Stimulated activated CD4-positive, alpha-beta T cell treated with anti-CD3 and anti-CD28 coated beads, TNF-alpha, amount 100 ng/mL, for 1 hour (primary cell): ENCODE data around the gene MED12L.
A peak's percentile ranks its signal among the peaks of the same experiment; 100 is the strongest.

Experiments
- DNase-seq, 3 donors: peaks; one replicate each; pipeline ENCODE4 v3.0.0-alpha.2; 2020; ENCODE audit warnings: low read depth in 3 of 3, low spot score in 1 of 3

Gene MED12L

DNA sequence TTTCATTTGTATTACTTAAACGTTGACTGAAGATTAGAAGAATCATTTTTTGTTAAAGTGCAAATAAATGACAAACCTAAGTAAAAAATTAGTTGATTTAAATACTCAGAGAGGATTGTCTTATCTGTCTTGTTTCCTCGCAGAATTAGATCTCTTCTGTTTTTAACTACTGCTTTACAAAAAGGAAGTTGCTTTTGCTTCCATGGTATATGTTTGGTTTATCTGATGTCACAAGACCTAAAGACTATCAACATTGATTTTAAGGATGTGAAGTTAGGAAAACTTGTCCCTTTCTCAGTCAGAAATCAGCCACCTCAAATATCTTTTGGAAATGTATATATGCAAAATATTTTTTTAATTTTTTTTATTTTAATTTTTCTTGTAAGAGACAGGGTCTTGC, 88.9 kb downstream of the MED12L start:
- DNase-seq, result no peak

DNA sequence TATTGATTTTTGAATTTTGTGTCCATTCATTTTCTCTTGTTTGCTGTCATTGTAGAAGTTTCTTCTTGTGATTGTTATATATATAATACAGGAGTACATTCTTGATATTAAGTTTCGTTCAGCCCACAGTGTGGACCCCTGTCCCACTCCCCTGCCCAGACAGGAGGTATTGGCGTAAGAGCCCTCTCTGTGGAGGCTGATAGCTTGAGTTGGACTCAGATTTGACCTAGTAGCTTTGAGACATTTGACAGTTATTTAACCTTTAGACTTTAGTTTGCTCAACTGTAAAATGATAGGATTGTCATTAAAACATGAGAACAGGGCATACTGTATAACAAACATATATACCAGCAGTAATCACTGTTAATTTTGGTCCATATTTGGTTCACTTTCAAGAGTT, 90.5 kb downstream of the MED12L start:
- DNase-seq, result no peak

DNA sequence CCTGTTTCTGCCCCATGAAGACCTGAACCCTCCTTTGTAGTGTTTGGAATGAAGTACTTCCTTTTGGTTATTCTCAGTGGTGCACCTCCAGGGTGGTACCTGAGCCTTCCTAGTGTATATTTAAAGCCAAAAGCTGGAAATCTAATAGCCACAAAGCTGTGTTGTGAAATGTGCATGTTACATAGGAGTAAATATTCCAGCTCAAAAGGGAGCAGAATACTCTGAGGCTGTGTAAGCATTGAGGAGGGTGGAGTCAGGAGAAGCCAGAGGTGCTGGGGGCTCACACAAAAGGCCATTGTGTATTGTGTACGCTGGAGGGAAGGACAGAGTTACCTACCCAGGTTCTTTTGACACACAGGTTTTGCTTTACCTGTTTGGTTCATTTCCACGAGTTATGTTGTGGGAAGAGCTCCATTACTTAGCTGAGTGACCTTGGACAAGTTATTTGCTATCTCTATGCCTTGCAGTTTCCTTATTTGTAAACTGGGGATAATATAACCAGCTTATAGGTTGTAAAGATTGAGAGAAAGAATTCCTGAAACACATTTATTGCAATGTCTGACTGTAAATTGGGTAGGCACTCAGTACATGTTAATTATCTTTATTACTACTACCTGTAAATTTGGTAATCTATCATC, 92.9 kb downstream of the MED12L start:
- DNase-seq, result no peak

DNA sequence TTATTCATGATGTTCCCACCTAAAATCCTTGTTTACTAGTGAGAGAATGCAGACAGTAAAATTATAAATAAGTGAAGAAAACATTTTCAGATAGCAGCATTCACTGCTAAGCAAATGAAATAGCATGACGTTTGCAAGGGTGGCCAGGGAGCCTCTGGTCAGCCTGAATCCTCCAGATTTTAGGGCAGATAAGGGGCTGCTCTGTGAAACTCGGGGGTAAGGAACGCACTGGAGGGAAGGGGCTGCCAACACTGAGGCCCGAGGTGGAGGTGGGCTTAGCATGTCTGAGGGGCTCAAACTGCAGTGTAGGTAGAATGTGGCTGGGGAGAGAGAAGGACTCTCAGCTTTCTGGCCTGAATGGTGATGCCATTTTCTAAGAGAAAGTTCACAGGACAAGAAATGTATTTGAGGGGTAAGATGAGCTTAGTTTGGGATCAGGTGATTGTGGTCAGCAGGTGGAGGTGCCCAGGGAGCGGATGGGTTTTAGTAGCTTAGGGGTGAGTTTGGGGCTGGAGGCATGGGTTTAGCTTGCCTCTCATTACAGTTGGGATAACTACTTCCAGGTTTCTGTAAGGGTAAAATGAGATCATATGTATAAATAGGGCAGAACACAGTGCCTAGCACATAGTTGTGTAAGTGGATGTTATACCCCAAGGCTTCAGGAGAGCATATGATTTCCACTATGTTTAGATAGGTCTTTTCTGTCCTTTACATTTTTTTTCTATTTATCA, 97.0 kb downstream of the MED12L start:
- DNase-seq, result no peak

DNA sequence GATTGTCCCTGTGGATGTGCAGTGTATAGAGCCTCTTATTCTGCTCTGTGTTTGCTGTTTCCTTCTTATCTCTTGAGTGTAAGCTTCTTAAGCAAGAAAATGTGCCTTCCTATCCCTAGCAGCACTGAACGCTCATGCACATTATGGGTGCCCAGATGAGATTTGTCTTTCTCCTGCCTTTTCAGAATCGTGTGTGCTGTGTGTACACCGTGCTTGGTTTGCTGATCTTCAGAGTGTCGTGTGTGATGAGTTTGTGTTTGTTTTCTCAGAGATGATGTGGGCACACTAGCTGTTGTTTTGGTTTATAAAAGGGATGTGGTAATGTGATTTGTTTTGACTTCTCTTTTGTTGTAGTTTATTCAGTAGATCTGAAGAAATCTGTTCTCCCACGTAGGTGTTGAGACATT, 97.8 kb downstream of the MED12L start:
- DNase-seq, result no peak

DNA sequence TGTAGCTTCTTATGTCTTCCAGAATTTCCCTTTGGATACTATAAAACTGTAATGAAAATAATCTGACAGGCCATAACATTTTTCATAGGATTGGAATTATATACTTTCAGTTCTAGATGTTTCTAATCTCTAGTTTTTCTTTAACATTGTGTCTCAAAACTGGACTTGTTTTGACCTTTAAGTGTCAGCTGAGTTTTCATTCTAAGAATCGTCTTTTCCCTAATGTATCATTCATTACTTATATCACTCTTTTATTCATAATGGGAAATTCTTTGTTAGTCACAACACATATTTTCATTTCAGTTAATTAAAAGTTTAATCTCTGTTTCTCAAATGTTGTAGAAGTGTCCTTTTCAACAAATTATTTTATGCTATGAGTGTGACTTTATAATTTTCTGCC, 105.6 kb downstream of the MED12L start:
- DNase-seq, result no peak

DNA sequence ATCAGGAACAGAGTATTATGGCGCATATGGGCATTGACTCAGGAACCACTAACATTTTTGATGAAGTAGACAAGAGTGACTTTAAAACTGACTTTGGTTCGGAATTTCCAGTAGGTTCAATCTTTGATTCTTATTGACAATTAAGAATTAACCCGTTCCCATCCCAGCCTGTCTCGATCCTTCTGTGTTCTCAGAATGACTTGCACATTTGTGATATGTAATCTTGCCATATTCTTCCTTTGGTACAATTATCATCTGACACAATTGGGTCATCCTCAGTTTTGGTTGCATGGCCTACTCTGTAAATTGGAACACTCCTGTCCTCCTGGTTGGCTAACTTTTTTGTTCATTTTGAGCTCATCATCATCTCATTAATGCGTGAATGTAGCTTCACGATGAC, 107.1 kb downstream of the MED12L start:
- no peak for DNase-seq

DNA sequence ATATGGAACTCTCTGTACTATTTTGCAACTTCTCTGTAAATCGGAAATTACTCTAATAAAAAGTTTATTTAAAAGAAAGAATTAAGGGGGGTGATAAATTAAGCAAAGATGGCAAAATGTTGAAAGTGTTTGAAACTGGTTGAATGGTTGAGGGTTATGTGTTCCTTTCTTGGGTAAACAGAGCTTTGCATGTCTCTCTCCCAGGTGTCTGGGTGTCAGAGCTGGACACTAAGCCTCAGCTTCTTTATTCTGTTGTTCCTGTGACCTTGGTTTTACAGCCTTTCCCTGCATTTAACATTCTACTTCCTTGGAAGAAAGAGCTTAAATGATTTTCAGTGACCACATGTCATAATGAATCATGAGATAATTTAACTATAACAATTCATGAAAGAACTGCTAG, 110.4 kb downstream of the MED12L start:
- no peak for DNase-seq

DNA sequence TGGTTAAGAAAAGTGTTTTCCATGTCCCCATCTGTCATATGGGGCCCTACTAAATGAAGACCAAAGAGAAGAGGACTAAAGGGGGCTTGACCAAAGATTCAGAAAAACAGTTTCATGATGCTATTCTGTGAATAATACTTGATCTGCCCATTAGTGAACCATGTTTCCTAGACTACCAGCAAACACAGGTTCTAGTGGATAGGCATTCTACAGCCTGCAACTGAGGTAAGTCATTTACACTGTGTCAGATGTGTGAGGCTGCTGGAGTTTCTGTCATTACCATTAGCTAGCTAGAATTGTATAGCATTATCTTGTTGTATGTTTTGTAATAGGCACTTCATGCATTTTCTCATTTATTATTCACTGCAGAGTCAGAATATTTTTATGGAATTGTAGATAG, 111.0 kb downstream of the MED12L start:
- DNase-seq, result no peak

DNA sequence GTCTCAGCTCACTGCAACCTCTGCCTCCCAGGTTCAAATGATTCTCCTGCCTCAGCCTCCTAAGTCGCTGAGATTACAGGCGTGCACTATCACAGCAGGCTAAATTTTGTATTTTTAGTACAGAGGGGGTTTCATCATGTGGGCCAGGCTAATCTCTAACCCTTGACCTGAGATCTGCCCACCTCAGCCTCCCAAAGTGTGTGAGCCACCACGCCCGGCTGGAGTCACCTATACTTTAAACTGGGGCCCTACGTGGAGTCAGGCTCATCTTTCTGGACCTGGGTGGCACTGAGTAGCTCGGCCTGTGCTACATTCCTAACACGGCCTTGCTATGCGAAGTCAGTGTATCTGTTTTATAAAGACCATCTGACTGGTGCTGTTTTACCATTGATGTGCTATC, 111.8 kb downstream of the MED12L start:
- DNase-seq, result no peak

DNA sequence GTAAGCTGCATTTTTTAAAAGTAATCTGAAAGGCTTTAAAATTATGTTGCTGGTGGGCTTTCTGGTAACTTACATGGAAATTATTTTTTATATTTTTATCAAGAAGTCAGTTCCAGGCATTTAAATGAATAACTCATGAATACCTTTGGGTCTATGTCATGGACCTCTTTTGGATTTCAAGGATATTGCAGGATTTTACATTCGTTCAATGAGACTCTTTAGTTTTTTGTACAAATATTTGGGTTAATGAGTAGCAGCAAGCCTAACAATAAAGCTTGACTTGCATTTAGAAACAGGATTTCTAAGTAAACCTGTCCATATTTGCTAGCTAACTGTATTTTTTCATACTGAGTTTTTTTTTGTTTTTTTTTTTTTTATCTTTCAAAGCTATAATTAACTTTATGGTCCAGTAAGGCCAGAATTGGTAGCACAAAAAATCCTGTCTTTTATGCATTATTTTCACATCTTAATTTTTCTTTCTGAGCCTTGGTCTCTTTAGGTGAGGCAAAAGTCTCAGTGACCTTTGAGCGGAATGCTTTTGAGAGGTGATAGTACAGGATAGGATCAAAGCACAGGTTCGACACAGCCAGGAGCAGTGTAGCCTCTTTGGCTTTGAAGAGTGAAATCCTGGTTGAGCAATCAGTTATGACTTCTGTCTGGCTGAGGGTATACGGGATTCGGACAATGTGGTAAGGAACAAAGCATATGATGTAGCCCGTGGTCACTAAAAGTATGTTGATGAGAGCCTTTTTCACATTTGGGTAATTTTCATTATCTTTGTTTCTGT, 112.7 kb downstream of the MED12L start:
- no peak for DNase-seq

DNA sequence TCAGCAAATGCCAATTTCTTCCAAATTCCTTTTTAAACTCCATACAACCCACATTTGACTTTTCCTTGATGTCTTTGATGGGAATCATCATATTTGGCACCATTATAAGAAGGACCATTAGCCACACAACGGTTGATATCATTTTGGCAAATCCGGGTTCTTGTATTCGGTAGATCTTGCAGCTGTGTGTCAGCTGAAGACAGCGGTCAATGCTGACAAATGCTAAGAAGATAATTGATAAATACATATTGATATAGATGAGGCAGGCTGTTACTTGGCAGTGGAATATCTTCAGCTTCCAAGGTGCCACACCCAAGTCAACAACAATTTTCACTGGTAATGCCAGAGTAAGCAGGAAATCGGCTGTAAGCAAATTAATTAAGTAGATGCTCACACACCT, 113.4 kb downstream of the MED12L start:
- no peak for DNase-seq

DNA sequence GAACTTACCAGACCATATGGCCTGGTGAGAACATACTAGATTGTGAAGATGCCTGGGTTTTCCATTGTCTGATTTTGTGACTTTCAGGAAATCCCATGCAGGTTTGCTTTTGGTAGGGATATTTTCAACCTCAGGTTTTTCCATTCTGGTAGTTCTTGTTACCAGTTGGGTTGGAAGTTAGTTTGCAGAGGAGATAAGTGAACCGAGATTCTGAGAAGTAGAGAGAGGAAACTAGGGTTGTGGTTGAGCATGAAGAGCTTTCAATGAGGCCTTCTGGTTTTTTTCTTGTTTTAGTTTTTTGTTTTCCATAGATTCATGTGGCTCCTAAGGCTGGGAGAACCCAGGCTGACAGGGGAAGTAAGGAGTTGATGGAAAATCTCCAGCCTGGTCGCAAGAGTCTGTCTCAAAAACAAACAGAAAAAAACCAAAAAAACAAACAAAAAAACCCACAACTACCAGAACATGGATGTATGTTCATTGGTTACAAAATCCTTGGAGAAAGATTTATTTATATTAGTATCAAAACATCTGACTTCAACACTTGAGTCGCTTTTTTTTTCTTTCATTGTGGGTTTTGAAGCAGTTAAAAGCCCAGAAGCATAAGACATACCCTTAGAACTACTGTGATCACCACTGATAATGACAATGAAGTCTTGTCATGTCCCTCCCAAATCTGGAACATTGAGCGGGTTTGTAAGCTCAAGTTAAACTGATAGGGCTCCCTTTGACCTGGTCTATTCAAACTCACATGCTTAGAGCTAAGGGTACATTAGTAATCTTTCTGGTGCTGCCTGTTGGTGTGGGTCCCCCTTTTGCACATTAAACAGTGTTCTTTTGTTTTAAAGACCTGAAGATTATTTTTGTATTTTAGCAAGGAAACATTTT, 114.3 kb downstream of the MED12L start:
- no peak for DNase-seq

DNA sequence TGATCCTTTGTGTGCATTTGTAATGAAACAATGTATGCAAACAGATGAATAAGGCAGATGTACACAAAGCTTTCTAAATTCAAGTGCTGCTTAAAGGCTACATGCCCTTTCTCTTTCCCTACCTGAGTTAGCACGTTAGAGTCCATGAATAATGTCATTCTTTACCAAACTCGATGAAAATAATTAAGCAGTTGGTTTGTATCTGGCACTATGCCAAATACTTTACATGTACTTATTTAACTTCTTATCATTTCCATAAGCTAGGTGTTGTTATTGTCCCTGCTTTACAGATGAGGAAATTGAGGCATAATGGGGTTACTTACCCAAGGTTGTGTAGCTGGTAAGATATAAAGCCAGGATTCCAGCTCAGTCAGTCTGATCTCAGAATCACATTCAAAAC, 115.1 kb downstream of the MED12L start:
- no peak for DNase-seq

DNA sequence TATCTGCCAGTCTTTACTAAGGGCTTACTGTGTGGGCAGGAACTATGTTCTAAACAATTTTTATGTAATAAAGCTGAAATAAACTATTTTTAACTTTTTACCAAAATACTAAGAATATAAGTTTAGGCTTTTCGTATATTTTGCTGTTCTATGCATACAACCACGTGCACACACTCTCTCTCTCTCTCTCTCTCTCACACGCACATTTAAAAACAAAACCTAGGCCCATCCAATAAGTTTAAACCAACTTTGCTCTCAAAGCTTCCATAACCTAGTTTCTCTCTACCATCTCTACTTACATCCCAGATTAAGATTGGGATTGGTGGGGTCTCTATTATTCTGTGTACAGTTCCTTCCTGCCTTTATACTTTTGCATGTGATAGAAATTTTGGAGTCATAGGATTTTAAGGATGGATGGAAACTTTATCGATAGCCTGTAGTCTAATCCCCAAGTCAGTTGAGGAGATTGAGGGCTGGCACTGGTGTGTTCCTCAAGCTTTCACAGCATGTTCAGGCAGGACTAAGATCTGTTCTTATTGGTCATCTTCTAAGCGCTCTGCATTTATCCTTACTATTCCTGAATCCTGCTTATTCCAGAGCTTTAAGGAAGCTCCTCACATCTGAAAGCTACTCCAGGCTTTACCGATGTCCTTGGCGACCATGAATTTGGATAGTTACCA, 115.7 kb downstream of the MED12L start:
- DNase-seq, result no peak

DNA sequence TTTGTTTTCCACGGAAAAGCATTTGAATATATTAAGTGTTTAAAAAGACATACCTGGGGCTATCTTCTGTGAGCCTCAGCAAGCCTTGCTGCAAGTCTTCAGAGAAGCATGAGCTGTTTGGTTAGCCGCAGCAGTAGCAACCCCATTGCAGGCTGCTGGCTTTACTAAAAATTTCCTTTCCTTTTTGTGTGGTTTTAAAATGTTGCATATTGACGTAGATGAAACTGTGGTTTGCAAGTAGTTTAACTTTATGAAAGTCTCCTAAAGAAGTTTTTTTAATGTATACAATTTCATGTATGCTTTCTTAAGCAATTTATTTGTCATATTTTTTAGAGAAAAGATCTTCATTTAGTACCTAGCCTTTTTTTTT, 117.6 kb downstream of the MED12L start, which contains the start of gene GPR171:
GPR171 (minus strand) TSS at position 166 of the 370 bp plus-strand sequence. CDS start 3,830 bp downstream, outside the sequence.
- peak in 2 of 3 donors; percentile 23 to 41 for DNase-seq

DNA sequence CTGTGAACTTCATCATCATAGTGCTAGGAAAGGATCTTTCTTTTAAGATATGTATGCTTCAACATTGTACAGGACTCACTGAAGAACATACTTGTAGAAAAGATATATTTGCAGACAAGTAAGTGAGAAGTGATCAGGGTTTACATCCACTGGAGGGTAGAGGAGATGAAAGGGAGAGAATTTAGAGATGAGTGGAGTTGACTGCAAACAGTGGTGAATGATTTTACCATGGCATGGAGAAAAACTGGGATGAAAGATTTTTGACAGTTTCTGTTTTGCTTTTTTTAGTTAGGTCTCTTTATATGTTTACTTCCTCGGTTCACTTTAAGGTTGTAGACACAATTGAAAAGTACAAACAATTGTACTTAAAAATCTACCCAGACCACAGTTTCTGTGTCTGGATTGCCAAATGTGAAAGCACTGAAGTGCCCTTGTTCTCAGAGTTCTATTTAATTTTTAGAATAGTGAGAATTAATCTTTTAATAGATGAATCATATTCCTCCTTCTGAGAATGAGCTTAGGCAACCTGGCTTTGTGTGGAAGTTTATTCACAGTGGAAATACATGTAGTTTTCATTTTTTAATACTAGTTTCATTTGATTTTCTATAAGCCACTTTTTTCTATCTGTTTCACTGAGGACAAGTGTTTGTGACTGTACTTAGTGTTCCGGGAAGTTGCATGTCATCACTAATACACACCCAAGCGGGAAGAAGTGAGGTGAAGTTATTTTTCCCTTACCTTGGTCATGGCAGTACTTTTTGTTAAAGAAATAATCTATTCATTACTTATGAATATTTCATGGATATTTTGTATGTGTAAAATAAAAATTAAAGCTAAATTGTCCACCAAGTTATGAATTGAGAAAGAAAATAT, 119.3 kb downstream of the MED12L start:
- no peak for DNase-seq

DNA sequence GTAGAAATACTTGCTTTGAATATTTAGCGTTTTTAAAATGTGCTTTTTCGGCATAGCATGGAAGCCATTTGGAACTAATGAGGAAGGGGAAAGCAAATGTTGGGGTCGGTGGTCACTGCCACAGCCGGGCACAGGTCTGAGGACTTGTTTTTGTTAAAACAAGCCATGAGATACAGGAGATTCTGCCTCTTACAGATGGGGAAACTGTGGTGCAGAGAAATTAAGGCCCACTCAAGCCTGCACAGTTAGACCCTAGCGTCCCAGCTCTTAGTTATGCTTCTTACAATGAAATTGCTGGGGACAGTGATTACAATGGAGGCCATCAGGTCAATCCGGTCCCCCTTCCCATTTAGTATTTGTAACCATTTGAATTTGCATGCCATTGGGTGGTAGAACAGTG, 120.0 kb downstream of the MED12L start:
- no peak for DNase-seq

DNA sequence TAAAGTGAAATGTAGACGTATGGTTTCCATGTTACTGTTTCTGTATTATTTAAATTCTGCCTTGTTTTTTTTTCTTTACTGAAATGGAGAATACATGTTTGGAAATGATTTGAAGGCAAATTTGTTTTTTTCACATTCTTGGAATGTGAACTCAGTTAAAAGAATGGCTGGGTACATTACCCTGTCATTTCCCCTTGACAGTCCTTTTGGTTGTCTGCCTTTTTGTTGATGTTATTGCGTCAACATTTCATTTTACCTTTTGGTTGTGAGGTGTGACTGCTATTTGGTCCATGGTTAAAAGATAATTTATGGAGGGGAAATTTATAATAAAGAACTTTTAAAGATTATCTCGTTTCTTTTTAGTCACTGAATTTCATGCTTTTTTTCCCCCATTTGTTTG, 120.7 kb downstream of the MED12L start:
- DNase-seq, result no peak

DNA sequence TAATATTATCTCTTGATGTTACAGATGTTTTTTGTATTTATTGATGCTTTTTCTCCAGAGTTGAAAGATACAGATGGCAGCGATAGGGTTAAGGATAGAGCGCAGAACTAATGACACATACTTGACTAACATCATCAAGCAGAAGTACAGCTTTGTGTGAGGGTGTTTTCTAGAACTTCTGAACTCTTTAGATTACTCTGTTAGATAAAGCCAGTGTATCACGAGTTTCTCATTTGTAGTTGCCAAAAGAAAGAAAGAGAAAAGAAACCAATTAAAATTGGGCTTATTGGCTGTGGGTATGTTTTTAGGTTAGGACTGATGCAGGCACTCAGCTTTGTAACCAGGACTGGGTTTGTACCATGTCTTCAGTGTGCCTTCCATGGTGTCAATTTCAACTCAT, 124.2 kb downstream of the MED12L start:
- DNase-seq, result no peak
